CD4-positive, alpha-beta T cell treated with Interleukin-12 subunit alpha and Interleukin-12 subunit beta, for 1 hour (primary cell): ENCODE measurements around the gene USP24.

Source experiments
- DNase-seq: peaks from one replicate; pipeline ENCODE4 v3.0.0-alpha.2; 2020

The USP24 gene, protein sequence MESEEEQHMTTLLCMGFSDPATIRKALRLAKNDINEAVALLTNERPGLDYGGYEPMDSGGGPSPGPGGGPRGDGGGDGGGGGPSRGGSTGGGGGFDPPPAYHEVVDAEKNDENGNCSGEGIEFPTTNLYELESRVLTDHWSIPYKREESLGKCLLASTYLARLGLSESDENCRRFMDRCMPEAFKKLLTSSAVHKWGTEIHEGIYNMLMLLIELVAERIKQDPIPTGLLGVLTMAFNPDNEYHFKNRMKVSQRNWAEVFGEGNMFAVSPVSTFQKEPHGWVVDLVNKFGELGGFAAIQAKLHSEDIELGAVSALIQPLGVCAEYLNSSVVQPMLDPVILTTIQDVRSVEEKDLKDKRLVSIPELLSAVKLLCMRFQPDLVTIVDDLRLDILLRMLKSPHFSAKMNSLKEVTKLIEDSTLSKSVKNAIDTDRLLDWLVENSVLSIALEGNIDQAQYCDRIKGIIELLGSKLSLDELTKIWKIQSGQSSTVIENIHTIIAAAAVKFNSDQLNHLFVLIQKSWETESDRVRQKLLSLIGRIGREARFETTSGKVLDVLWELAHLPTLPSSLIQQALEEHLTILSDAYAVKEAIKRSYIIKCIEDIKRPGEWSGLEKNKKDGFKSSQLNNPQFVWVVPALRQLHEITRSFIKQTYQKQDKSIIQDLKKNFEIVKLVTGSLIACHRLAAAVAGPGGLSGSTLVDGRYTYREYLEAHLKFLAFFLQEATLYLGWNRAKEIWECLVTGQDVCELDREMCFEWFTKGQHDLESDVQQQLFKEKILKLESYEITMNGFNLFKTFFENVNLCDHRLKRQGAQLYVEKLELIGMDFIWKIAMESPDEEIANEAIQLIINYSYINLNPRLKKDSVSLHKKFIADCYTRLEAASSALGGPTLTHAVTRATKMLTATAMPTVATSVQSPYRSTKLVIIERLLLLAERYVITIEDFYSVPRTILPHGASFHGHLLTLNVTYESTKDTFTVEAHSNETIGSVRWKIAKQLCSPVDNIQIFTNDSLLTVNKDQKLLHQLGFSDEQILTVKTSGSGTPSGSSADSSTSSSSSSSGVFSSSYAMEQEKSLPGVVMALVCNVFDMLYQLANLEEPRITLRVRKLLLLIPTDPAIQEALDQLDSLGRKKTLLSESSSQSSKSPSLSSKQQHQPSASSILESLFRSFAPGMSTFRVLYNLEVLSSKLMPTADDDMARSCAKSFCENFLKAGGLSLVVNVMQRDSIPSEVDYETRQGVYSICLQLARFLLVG (N-terminal part only)

DNA sequence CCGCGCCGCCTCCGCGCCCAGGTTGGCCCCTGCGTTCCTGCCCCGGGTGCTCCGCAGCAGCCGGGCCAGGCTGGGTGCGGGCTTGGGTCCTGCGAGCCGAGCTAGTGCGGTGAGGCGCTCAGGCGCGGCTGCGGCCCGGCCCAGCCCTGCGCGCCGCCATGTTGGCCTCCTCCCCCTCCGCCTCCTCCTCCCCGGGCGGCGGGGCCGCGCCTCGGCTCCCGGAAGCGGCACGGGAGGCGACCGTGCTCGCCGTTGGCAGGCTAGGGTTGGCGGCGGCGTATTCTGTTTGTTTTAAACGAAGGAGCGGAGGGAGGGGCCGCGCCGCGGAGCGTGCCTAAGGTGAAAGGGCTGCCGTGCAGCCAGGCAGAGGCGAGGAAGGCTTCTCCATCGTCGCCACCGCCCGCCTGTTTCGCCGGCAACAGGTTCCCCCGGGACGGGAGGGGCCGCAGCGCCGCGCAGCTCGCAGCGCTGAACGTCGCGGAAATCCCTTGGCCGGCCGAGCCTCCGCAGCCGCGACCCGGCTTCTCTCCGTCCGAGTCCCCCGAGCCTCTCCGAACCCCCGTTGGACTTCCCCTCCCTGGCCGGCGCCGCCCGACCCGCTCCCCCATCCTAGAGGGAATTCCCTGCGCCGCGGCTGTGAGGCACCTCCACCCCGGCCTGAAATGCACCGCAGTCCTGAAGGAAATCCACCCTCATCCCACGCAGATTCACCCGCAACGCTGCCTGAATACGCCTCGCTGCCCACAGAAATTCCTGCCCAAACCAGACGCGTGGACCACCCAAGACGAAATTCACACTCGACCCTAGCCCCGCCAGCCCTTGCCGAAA lies at the start of gene USP24:
Gene USP24 (minus strand): TSS at position 171 of the 828 bp plus-strand sequence. CDS start 251 bp downstream, outside the sequence.
- DNase-seq = peak; percentile 88

DNA sequence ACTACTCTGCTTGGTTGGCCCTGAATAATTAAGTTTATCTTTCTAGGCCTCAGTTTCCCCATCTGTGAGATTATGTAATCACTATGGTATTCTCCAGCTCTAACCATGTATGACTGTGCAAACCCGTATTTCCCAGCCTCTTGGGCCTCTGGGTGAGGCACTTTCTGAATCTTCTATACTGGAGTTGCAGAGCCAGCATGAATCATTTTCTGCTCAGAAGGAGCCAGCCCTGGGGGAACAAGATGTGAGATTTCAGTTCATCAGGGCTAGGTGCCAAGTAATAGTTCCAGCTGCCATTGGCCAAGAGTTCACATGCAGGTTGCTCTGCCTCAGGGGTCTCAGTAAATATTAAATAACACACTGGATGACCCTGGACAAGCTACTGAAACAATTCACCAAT lies 47.7 kb upstream of the USP24 start:
- no peak for DNase-seq

DNA sequence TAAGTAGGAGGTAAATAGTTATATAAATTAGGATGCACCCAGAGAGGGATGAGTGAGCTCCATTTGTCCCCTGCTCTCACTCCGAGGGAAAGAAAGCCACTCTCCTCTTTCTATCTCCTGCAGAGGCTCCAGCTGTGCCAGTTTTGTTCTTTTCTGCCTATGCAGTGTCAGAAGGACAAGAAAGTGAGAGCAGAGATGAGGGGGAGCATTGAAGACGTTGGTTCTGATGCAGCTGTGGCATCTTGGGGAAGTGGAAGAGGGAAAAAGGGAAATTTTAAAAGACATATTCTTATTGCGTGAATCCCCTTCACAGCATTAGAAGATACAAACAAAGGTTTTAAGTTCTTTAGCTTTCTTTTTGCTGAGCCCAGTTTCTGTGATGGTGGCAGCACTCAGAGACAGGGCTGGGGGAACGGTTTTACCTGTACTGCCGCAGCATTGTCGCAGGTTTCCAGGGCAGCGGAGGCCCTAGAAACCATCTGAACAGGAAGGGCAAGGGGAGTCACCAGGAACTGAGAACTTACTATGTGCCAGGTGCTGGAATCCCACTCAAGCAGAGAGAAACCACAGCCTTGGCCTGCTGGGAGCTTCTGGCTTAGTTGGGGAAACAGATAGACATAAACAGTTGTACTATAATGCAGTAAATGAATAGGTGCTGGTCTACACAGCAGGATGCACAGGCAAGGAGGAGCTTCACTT lies 44.9 kb upstream of the USP24 start:
- DNase-seq = no peak

DNA sequence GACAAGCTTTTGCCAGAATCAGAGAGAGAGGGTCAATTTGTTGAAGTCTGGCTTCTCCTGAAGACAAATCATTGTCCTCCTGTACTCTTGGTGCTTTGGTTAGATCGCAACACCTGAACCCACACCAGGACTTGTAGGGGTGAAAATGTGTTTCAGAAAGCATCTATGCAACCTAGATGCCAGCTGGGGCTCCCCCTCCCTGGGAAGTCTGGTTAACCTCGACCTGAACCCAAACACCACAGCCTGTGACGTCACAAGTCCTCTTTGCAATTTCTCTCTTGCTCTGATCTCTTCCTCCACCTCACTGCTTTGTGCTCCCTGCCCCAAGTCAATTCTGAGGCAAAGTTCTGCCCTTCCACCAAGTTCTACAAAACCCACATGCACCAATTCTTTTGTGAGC lies 42.8 kb upstream of the USP24 start:
- peak; percentile 69 for DNase-seq

DNA sequence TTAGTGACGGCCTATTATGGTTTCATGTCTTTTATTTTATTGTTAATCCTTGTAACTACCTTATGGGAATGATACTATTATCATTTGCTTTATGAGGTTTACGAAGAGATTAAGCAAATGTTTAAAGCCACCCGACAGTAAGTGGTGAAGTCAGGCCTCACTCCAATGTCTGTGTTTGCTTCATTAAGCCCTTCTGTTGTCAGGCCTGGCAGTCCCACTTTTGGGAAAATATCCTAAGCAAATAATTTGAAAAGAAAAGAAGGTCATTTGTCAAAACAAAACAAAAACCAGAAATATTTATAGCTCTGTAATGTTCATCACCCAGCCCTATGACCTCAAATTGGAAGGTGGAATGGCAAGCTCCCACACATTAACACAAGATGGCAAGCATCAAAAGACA lies 40.7 kb upstream of the USP24 start:
- DNase-seq = no peak

DNA sequence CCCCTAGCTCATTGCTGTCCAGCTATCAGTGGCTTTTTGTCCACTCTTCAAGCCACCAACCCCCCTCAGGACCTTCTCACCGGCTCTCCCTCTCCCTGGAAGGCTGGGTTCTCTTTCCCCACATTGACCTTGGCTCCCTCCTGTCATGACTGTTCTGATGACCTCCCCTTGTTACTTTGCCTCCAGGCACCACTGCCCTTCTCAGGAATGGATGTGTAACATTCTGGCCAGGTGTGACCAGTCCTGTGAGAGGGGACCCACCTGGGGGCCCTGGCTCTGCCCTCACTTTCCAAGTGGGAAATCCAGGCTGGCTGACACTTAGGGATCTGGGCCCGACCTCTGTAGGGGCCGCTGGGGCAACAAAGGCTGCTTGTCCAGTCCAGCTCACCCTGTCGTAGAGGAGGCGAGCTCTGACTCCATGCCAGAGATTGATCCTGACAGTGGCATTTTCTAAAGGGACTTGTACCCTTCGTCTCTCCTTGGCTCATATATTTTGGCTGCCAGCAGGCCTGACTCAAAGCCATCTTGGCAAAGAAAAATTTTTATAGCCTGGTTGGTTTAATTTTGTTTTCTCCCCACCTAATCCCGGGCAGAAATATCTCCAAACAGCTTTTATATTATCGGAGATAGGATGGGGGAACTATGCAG lies 37.9 kb upstream of the USP24 start:
- DNase-seq = no peak

DNA sequence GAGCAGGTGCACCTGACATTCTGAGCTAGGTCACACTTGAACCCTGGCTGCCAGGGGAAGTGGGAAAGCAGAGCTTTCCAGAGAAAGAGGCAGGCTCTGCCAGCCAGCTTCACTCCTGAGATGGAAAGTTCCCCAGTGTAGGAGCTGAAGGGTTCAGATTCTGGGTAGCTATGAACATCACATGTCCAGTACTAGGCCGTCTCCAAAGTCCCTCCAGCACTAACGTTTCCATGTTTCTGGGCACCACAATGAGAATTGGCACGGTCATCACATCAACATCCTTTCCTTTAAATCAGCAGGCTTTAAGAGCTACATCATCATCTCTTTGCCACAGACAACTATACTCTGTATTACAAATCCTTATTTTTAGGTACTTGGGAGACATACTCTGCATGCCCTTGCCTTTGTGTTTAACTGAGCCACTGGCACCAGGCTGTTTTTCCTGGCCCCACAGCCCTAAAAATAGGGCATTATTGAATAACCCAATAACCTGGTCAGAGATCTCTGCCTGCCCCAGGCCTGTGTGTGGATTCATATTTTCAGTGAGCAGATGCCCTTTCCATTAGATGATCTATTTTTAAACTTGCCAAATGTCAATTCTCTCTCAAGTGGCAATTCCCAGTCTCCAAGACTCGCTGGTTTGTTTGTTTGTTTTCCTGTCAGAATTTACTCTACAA lies 35.4 kb upstream of the USP24 start:
- no peak for DNase-seq

DNA sequence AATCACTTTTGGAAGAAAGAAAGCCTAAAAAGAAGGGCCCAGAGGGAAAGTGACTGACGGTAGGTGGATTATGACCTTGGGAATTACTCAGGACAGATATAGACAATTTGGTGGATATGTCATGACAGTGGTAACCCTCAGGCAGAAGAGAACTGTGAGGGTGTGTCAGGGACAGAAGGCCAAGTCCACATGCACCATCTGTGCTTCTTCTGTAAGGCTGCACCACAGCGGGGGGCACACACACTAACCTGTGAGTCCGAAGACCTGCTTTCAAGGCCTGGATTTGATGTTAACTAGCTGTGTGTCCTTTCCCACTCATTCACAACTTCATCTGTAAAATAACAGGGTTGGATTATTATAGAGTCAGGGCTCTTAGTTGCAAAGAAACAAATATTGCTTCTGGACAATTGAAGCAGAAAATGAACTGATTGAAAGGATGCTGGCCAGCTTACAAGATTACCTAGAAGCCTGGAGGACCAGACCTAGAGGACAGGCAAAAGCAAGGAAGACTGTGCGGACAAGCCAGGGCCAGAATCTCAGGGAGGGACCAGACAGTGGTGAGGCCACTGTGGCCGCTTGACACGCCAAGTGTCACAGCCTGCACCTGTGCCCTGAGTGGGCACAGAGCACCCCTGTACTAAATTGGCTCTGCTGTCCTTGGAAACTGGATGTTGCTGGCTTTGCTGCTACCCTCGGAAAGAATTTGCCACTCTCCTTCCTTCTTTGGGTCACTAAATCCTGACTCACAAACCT lies 34.7 kb upstream of the USP24 start:
- no peak for DNase-seq

DNA sequence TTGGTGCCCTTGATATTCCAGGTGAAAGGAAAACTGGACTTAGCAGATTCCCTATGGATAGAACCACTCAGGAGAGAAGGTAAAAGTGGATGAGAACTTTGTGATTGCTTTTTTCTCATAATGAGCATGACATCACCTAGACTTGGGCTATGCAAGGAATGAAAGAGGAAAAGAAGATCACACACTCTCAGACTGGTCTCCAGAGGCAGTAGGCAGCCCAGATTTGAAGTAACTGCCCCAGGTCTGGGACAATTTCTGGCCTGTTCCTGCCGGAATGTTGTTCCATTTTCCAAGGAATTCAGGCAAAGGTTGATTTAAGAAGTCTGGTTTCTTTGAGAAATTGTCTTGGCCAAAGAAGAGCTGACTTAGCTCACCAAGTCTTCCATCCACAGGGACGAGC lies 31.7 kb upstream of the USP24 start:
- DNase-seq = no peak

DNA sequence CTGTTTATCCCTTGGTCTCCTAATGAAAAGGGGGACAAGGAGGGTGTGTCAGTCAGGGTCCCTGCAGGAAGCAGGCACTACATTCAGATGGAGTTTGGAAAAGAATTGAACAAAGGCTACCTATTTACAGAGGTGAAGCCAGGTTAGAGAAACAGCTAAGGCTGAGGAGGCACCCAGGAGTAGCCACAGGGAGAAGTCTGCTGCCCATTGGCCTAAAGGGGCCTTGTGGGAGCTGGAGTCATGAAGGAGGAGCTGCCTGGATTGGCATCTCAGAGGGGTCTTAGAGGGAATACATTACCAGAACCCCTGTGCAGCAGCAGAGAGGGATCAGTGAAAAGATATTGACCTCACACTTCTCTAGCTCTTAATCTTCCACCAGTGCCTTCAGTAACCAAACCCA lies 31.2 kb upstream of the USP24 start:
- no peak for DNase-seq

DNA sequence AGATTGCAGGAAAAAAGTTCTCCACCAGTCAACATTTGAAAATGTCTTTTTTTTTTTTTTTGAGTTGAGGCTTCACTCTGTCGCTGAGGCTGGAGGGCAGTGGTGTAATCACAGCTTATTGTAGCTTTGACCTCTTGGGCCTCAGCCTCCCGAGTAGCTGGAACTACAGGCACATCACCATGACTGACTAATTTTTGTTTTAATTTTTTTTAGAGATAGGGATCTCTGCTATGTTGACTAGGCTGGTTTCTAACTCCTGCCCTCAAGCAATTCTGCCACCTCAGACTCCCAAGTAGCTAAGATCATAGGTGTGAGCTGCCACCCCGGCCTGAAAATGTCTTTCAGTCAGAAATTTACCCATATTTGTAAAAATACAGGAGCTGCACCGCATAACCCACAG lies 30.6 kb upstream of the USP24 start:
- DNase-seq = no peak

DNA sequence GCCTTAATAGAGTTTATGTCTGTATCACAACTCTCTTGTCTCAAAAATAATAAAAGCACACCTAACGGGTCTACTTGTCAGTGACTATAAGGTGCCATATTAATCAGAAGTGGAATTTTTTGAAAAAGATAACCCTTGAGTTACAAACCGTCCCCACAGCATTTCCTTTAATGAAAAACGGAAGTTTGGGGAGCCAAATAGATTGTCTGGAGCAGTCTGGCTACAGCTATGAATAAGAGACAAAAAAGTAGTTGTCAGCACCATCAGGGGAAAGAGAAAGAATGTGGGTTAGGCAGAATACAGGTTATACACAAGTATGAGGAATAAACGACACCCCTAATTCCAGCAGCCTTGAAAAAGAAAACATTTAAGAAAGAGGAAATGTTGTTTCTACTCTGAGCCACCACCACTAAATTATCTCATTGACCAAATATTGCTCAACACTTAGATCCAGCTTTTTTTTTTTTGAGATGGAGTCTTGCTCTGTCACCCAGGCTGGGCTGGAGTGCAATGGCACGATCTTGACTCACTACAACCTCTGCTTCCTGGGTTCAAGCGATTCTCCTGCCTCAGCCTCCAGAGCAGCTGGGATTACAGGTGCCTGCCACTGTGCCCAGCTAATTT lies 29.4 kb upstream of the USP24 start:
- no peak for DNase-seq

DNA sequence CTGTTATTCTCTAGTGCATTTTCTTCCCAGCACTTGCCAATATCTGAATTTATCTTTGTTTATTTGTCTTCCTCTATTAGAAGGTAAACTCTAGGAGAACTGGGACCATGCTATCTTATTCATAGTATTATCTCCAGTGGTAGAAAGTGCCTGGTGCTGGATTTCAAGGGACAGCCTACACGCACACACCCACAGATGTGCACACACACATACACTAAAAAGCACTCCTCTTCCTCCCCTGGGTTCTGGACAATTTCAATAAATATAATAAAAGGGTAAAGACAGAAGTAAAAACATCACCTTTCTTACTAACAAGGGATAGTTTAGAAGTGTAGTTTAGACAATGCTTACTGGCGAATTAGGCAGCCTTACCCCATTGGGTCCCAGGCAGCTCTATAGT lies 28.5 kb upstream of the USP24 start:
- no peak for DNase-seq

DNA sequence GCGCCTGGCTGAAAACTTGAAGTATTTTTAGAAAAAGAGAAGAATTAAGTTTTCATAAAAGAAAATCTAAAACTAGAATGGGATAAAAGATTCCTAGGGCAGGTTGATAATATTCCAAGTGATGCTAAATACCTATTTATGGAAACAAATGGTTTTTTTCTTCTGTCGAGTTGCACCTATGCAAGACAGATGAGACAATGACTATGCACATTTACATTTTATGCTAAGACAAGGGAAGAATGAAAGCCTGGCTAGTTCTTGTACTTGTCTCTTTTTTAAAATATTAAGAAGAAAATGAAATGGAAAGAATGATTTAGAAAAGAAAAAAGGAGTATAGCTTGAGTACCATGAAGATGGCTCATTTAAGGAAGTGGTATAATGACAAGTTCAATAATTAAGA lies 24.4 kb upstream of the USP24 start:
- no peak for DNase-seq

DNA sequence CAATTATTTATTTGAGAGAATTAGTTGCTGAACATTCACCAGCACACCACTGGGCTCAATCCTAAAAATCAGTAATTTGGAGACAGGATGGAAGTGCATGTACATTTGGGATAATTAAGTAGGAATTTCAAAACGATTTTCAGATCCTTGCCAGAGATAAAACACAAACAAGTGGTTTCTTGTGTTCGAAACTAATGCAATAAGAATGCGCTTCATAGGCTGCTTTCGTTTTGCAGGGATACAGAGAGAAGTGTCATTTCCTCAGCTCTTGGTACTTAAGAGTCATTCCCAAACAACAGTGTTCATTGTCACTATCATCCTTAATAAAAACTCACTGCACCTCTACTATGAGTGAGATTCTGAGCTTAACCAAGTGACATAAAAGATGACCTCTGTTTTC lies 20.6 kb upstream of the USP24 start:
- DNase-seq = no peak

DNA sequence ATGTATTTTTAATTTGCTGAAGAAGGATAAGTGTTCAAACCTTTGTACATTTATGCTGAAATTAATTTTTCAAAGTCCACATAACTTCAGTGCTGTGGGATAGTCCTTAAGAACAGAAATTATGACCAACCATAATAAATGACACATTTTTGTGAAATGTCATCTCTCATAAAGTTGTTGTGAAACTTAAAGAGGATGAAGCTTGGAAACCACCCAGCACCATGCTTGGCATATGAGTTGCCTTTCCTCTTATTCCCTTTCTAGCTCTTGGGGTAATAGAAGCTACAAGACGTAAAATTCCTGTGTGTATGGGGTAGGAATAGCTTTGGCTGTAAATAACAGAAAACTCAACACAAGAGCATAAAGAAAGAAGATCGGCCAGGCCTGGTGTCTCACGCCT lies 18.9 kb upstream of the USP24 start:
- no peak for DNase-seq

DNA sequence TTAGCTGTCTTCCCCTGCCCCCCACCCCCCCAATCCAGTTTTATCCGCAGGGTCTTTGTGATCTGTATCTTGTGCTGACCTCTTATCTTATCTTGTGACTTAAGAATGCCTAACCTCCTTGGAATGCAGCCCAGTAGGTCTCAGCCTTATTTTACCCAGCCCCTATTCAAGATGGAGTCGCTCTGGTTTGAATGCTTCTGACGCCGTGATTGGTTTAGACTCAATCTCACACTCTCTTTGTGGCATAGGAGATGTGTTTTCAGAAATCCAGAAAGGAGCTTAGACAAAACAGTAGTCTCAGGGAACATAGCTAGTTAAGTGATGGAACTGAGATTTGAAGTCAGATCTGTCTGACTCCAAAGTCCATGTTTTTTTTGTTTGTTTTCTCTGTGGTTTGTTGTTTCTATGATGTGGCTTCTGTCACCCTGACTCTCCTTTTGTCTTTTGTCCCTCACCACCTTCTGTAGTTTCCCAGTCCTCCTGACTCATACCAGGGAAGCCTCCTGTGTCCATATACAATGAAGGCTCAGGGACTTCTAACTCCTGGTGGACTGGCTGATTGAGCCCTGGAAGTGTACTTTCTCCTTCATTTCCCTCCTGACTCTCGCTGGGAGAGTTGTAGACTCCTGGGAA lies 18.1 kb upstream of the USP24 start:
- no peak for DNase-seq

DNA sequence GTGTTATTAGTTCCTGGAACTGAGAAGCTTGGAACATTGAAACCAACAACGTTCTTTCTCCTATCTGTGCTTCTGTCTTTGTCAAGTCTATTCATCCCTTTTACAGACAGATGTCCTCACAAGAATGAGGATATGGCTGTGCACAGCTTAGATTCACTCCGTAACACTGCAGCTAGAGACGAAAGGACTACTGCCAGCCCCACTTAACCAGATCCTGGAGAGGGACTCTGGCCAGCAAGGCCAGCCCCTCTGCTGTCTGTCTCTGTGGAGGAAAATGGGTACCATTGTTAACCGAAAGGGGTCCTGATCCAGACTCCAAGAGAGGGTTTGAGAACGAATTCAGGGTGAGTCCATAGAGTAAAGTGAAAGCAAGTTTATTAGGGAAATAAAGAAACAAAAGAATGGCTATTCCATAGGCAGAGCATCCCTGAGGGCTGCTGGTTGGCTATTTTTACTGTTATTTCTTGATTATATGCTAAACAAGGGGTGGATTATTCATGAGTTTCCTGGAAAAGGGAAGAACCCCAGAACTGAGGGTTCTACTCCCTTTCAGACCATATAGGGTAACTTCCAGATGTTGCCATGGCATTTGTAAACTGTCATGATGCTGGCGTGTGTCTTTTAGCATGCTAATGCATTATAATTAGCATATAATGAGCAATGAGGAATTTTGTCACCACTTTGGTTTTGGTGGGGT lies 17.4 kb upstream of the USP24 start:
- DNase-seq = no peak
